Activated naive CD8-positive, alpha-beta T cell treated with anti-CD3 and anti-CD28 coated beads for 36 hours (primary cell): ENCODE measurements around the gene LAIR1. TPM values are rescaled to one million over a fixed set of nuclear protein-coding genes. Genes with fewer than 3 reads are reported as not detected.

Source experiments
- DNase-seq: peaks from one replicate; pipeline ENCODE4 v3.0.0; 2021
- H3K27ac Mint-ChIP-seq: one replicate; pipeline ENCODE4 v1.8.0; 2022; ENCODE audit warnings: mild to moderate bottlenecking, moderate library complexity, mixed read lengths
- H3K27me3 Mint-ChIP-seq: one replicate; pipeline ENCODE4 v1.8.0; 2022; ENCODE audit warnings: mild to moderate bottlenecking, mixed read lengths
- H3K36me3 Mint-ChIP-seq: one replicate; pipeline ENCODE4 v1.8.0; 2021; ENCODE audit warnings: mild to moderate bottlenecking, mixed read lengths
- H3K4me1 Mint-ChIP-seq: one replicate; pipeline ENCODE4 v1.8.0; 2021; ENCODE audit warnings: mixed read lengths
- H3K4me3 Mint-ChIP-seq: one replicate; pipeline ENCODE4 v1.8.0; 2022; ENCODE audit warnings: mild to moderate bottlenecking, moderate library complexity, mixed read lengths
- H3K9me3 Mint-ChIP-seq: one replicate; pipeline ENCODE4 v1.8.0; 2022; ENCODE audit warnings: mixed read lengths
- total RNA-seq, 2 experiments: library from RNA; stranded (reverse); gene quantifications; one replicate each; pipeline ENCODE4 v1.2.3, GENCODE V29; 2021

The LAIR1 gene
- total RNA-seq = 10 to 100 TPM in 1 of 2 experiments, 1 to 10 TPM in 1; 9.0 to 10.1 TPM

DNA sequence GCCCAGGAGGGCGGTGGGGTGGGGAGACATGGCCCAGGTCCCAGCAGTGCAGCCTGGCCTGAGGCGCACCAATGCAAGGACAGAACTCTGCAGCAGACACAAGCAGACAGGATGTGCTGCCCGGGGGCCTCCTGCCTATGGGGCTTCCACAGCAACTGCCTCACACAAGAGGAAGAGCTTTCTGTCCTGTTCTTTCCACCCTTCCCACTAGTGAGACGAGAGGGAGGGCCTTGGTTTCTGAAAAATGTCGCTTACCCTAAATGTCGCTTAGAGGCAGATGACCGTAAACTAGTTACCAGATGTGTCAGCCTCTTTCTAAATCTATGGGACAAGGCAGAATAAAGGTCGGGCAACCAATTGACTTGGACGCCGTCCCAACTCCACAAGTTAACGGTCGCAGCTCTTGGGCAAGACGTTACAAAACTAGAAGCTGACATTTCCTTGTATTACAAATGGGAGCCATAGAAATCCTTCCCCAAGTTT, at the start of gene LAIR1:
Gene LAIR1, minus strand, starts transcription at position 157 of the 483 bp plus-strand sequence. Its CDS starts 127 bp downstream, at position 30.
- Mint-ChIP-seq H3K27ac (peak within 1 kb of the TSS; percentile 91), H3K36me3 (peaks cover 17% of the 10 kb centered on the region), H3K27me3 (no peaks in the 10 kb centered on the region), H3K4me3 (peak within 1 kb of the TSS; percentile 90), H3K9me3 (no peaks in the 10 kb centered on the region), H3K4me1 (peaks cover 58% of the 10 kb centered on the region)
- peak; percentile 59 for DNase-seq

DNA sequence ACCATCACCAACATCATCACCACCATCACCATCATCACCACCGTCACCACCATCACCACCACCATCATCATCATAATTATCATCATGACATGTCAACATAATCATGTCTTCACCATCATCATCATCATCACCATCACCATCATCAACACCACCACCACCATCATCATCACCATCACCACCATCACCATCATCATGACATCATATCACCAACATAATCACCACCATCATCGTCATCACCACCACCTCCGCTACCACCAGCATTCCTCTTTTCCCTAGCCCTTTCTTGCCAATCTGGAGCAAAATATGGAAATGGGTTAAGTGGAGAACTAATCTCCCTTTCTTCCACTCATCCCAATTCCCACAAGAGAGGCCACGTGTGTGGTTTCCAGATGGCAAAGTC, 49.4 kb upstream of the LAIR1 start:
- peaks cover 41% of the 10 kb centered on the region for H3K27me3 Mint-ChIP-seq
- H3K4me3 Mint-ChIP-seq = no peak overlapping the region
- peak overlapping the region; percentile 9 for H3K27ac Mint-ChIP-seq
- H3K36me3 Mint-ChIP-seq = peaks cover 4% of the 10 kb centered on the region
- H3K9me3 Mint-ChIP-seq = peaks cover 3% of the 10 kb centered on the region
- peaks cover 12% of the 10 kb centered on the region for H3K4me1 Mint-ChIP-seq
- DNase-seq = no peak

GRCh38 chr19:54412877-54413276, 48.1 kb upstream of the LAIR1 start:
- H3K27ac Mint-ChIP-seq = no peak overlapping the region
- H3K4me3 Mint-ChIP-seq = no peak overlapping the region
- peaks cover 8% of the 10 kb centered on the region for H3K4me1 Mint-ChIP-seq
- peaks cover 5% of the 10 kb centered on the region for H3K36me3 Mint-ChIP-seq
- peaks cover 41% of the 10 kb centered on the region for H3K27me3 Mint-ChIP-seq
- peaks cover 5% of the 10 kb centered on the region for H3K9me3 Mint-ChIP-seq
- no peak for DNase-seq

- no peak overlapping the region for H3K4me3 Mint-ChIP-seq
- no peaks in the 10 kb centered on the region for H3K4me1 Mint-ChIP-seq
- H3K36me3 Mint-ChIP-seq = peaks cover 5% of the 10 kb centered on the region
- H3K27ac Mint-ChIP-seq = no peak overlapping the region
- no peak for DNase-seq
- peaks cover 5% of the 10 kb centered on the region for H3K9me3 Mint-ChIP-seq
- peaks cover 30% of the 10 kb centered on the region for H3K27me3 Mint-ChIP-seq
Observed at GRCh38 chr19:54411033-54411432, 46.3 kb upstream of the LAIR1 start.

GRCh38 chr19:54408456-54409026, 43.8 kb upstream of the LAIR1 start:
- peaks cover 12% of the 10 kb centered on the region for H3K27me3 Mint-ChIP-seq
- H3K9me3 Mint-ChIP-seq = peaks cover 2% of the 10 kb centered on the region
- H3K4me3 Mint-ChIP-seq = no peak overlapping the region
- no peak for DNase-seq
- no peak overlapping the region for H3K27ac Mint-ChIP-seq
- H3K36me3 Mint-ChIP-seq = peaks cover 2% of the 10 kb centered on the region
- H3K4me1 Mint-ChIP-seq = no peaks in the 10 kb centered on the region

DNA sequence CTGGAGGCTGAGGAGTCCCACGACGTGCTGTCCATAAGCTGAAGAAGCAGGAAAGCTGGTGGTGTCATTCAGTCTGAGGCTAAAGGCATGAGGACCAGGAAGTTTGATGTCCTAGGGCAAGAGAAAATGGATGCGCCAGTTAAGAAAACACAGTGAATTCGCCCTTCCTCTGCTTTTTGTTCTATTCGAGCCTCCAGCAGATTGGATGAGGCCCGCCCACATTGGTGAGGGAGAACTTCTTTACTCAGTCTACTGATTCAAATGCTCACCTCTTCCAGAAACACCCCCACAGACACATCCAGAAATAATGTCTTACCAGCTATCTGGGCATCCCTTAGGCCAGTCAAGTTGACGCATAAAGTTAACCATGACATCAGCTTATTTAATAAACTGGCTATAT, 43.0 kb upstream of the LAIR1 start:
- H3K27ac Mint-ChIP-seq = peak overlapping the region; percentile 43

GRCh38 chr19:54405628-54406027, 40.9 kb upstream of the LAIR1 start:
- no peak overlapping the region for H3K4me3 Mint-ChIP-seq
- H3K9me3 Mint-ChIP-seq = peaks cover 2% of the 10 kb centered on the region
- H3K4me1 Mint-ChIP-seq = no peaks in the 10 kb centered on the region
- no peak for DNase-seq
- H3K27me3 Mint-ChIP-seq = peaks cover under 1% of the 10 kb centered on the region
- no peak overlapping the region for H3K27ac Mint-ChIP-seq
- H3K36me3 Mint-ChIP-seq = peaks cover 2% of the 10 kb centered on the region

More for the DNA sequence above, 43.0 kb upstream of the LAIR1 start:
- Mint-ChIP-seq H3K27me3 (peaks cover 12% of the 10 kb centered on the region), H3K9me3 (peaks cover 2% of the 10 kb centered on the region), H3K4me3 (no peak overlapping the region), H3K36me3 (peaks cover 2% of the 10 kb centered on the region), H3K4me1 (no peaks in the 10 kb centered on the region)
- DNase-seq = no peak

GRCh38 chr19:54403054-54403453, 38.3 kb upstream of the LAIR1 start:
- DNase-seq = no peak
- no peak overlapping the region for H3K27ac Mint-ChIP-seq
- peaks cover 4% of the 10 kb centered on the region for H3K27me3 Mint-ChIP-seq
- no peaks in the 10 kb centered on the region for H3K4me1 Mint-ChIP-seq
- no peaks in the 10 kb centered on the region for H3K36me3 Mint-ChIP-seq
- no peak overlapping the region for H3K4me3 Mint-ChIP-seq
- H3K9me3 Mint-ChIP-seq = no peaks in the 10 kb centered on the region

- no peaks in the 10 kb centered on the region for H3K36me3 Mint-ChIP-seq
- no peak overlapping the region for H3K27ac Mint-ChIP-seq
- H3K27me3 Mint-ChIP-seq = peaks cover 4% of the 10 kb centered on the region
- no peak for DNase-seq
- H3K9me3 Mint-ChIP-seq = no peaks in the 10 kb centered on the region
- H3K4me3 Mint-ChIP-seq = no peak overlapping the region
- no peaks in the 10 kb centered on the region for H3K4me1 Mint-ChIP-seq
Observed at GRCh38 chr19:54400913-54401312, 36.2 kb upstream of the LAIR1 start.

GRCh38 chr19:54399189-54399588, 34.5 kb upstream of the LAIR1 start:
- H3K4me1 Mint-ChIP-seq = no peaks in the 10 kb centered on the region
- H3K4me3 Mint-ChIP-seq = no peak overlapping the region
- no peak overlapping the region for H3K27ac Mint-ChIP-seq

GRCh38 chr19:54395685-54396084, 31.0 kb upstream of the LAIR1 start:
- H3K4me3 Mint-ChIP-seq = no peak overlapping the region
- DNase-seq = no peak
- H3K9me3 Mint-ChIP-seq = no peaks in the 10 kb centered on the region
- no peak overlapping the region for H3K27ac Mint-ChIP-seq
- no peaks in the 10 kb centered on the region for H3K36me3 Mint-ChIP-seq
- peaks cover 6% of the 10 kb centered on the region for H3K4me1 Mint-ChIP-seq
- peaks cover 4% of the 10 kb centered on the region for H3K27me3 Mint-ChIP-seq

More at GRCh38 chr19:54399189-54399588, 34.5 kb upstream of the LAIR1 start:
- peaks cover 4% of the 10 kb centered on the region for H3K27me3 Mint-ChIP-seq
- H3K9me3 Mint-ChIP-seq = no peaks in the 10 kb centered on the region
- DNase-seq = no peak
- no peaks in the 10 kb centered on the region for H3K36me3 Mint-ChIP-seq

DNA sequence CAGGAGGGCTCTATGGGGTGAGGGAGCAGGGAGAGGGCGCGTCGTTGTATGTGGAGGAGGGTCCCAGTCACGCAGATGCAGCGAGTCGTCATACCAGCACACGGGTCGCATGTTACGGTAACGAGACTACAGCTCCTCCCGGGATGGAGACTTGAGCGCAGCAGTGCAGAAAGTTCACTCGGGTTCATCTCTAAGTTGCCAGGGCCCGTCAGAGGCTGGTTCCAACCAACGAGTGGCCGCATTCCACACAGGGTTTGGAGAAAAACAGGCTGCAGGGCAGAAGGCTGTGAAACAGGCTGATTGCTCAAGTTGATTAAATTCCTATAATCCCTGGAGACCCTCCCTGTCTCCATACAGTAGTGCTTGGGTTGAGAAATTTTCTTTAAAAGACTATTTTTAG, 28.6 kb upstream of the LAIR1 start:
- H3K36me3 Mint-ChIP-seq = no peaks in the 10 kb centered on the region

DNA sequence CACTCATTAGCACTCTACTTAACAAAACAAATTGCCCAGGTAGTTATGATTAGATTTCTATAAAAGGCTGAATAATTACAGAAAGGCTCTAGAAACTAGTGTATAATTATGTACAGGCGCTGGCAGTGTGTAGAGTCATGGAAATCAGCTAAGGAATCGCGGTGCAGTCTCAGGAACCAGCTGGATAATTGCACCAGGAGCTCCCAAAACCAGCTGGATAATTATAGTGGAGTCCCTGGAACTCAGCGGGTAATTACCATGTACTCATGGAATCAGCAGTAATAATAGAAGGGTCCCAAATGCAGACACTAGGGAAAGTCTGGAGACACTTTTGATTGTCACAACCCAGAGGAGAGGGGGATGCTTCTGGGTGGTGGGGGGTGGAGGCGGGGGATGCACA, 27.4 kb upstream of the LAIR1 start:
- H3K36me3 Mint-ChIP-seq = no peaks in the 10 kb centered on the region
- H3K27ac Mint-ChIP-seq = no peak overlapping the region
- no peaks in the 10 kb centered on the region for H3K9me3 Mint-ChIP-seq
- no peaks in the 10 kb centered on the region for H3K27me3 Mint-ChIP-seq
- H3K4me3 Mint-ChIP-seq = no peak overlapping the region
- DNase-seq = no peak
- H3K4me1 Mint-ChIP-seq = peaks cover 23% of the 10 kb centered on the region

More for the DNA sequence above, 28.6 kb upstream of the LAIR1 start:
- no peak for DNase-seq
- H3K9me3 Mint-ChIP-seq = no peaks in the 10 kb centered on the region
- no peaks in the 10 kb centered on the region for H3K27me3 Mint-ChIP-seq
- H3K27ac Mint-ChIP-seq = no peak overlapping the region
- H3K4me3 Mint-ChIP-seq = no peak overlapping the region
- peaks cover 15% of the 10 kb centered on the region for H3K4me1 Mint-ChIP-seq

- DNase-seq = no peak
- peaks cover 23% of the 10 kb centered on the region for H3K4me1 Mint-ChIP-seq
- no peak overlapping the region for H3K27ac Mint-ChIP-seq
- H3K9me3 Mint-ChIP-seq = no peaks in the 10 kb centered on the region
- no peaks in the 10 kb centered on the region for H3K36me3 Mint-ChIP-seq
- no peak overlapping the region for H3K4me3 Mint-ChIP-seq
- H3K27me3 Mint-ChIP-seq = no peaks in the 10 kb centered on the region
Observed at GRCh38 chr19:54391589-54392061, 26.9 kb upstream of the LAIR1 start.

GRCh38 chr19:54390942-54391577, 26.3 kb upstream of the LAIR1 start:
- Mint-ChIP-seq H3K27ac (no peak overlapping the region), H3K27me3 (no peaks in the 10 kb centered on the region), H3K4me3 (no peak overlapping the region), H3K9me3 (no peaks in the 10 kb centered on the region), H3K36me3 (no peaks in the 10 kb centered on the region), H3K4me1 (peaks cover 23% of the 10 kb centered on the region)
- DNase-seq = peak; percentile 64

GRCh38 chr19:54389553-54389952, 24.8 kb upstream of the LAIR1 start:
- H3K27ac Mint-ChIP-seq = no peak overlapping the region
- H3K27me3 Mint-ChIP-seq = no peaks in the 10 kb centered on the region

More at GRCh38 chr19:54389553-54389952, 24.8 kb upstream of the LAIR1 start:
- H3K9me3 Mint-ChIP-seq = no peaks in the 10 kb centered on the region
- H3K36me3 Mint-ChIP-seq = no peaks in the 10 kb centered on the region
- no peak for DNase-seq
- peaks cover 23% of the 10 kb centered on the region for H3K4me1 Mint-ChIP-seq
- H3K4me3 Mint-ChIP-seq = no peak overlapping the region
